Endothelial cell (in vitro differentiated cells): ENCODE measurements around the gene B3GNT9. TPM values are rescaled to one million over a fixed set of nuclear protein-coding genes. Genes with fewer than 3 reads are reported as not detected.

Experiments used
- DNase-seq: peaks from one replicate; pipeline ENCODE4 v3.0.0; 2021; ENCODE audit warnings: low spot score
- H3K27ac Mint-ChIP-seq: one replicate; pipeline ENCODE4 v1.8.0; 2021; ENCODE audit warnings: mixed read lengths, inconsistent platforms; ENCODE audit not compliant: unreplicated experiment
- H3K27me3 Mint-ChIP-seq: one replicate; pipeline ENCODE4 v1.8.0; 2021; ENCODE audit warnings: mild to moderate bottlenecking, moderate library complexity, mixed read lengths, inconsistent platforms; ENCODE audit not compliant: unreplicated experiment
- H3K36me3 Mint-ChIP-seq: one replicate; pipeline ENCODE4 v1.8.0; 2021; ENCODE audit warnings: mild to moderate bottlenecking, low read depth, mixed read lengths, inconsistent platforms; ENCODE audit not compliant: unreplicated experiment
- H3K4me1 Mint-ChIP-seq: one replicate; pipeline ENCODE4 v1.8.0; 2021; ENCODE audit warnings: mild to moderate bottlenecking, mixed read lengths, inconsistent platforms; ENCODE audit not compliant: unreplicated experiment
- H3K4me3 Mint-ChIP-seq: one replicate; pipeline ENCODE4 v1.8.0; 2021; ENCODE audit warnings: mild to moderate bottlenecking, mixed read lengths, inconsistent platforms; ENCODE audit not compliant: unreplicated experiment
- H3K9me3 Mint-ChIP-seq: one replicate; pipeline ENCODE4 v1.8.0; 2021; ENCODE audit warnings: mixed read lengths, inconsistent platforms; ENCODE audit not compliant: unreplicated experiment
- total RNA-seq: library from RNA; stranded (reverse); fragmentation: NEBNext Ultra II Directional; extraction: Animal tissue kit (Norgen Biotek cat#: 25700); gene quantifications from one replicate; pipeline ENCODE4 v1.2.1, GENCODE V29; 2021; ENCODE audit not compliant: unreplicated experiment
- TF ChIP-seq, protein P1 (sequence below): fragments of 200-600 bp; sonication (generic); IDR thresholded peaks from one replicate; pipeline ENCODE4 v1.5.0; 2021; ENCODE audit warnings: antibody characterized with exemption; ENCODE audit not compliant: unreplicated experiment

Gene B3GNT9
- total RNA-seq, 1 donor from 2014 or later = 1.5 TPM

GRCh38 chr16:67173808-67174705 lies 23.3 kb upstream of the B3GNT9 start:
- peaks cover 23% of the 10 kb centered on the region for H3K36me3 Mint-ChIP-seq
- peak overlapping the region; percentile 80 for H3K27ac Mint-ChIP-seq
- TF ChIP-seq, protein P1, sequence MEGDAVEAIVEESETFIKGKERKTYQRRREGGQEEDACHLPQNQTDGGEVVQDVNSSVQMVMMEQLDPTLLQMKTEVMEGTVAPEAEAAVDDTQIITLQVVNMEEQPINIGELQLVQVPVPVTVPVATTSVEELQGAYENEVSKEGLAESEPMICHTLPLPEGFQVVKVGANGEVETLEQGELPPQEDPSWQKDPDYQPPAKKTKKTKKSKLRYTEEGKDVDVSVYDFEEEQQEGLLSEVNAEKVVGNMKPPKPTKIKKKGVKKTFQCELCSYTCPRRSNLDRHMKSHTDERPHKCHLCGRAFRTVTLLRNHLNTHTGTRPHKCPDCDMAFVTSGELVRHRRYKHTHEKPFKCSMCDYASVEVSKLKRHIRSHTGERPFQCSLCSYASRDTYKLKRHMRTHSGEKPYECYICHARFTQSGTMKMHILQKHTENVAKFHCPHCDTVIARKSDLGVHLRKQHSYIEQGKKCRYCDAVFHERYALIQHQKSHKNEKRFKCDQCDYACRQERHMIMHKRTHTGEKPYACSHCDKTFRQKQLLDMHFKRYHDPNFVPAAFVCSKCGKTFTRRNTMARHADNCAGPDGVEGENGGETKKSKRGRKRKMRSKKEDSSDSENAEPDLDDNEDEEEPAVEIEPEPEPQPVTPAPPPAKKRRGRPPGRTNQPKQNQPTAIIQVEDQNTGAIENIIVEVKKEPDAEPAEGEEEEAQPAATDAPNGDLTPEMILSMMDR = peak; percentile 25
- peak overlapping the region; percentile 88 for H3K4me3 Mint-ChIP-seq
- H3K9me3 Mint-ChIP-seq = no peaks in the 10 kb centered on the region
- peak; percentile 70 for DNase-seq
- H3K4me1 Mint-ChIP-seq = peaks cover 28% of the 10 kb centered on the region
- H3K27me3 Mint-ChIP-seq = peaks cover 46% of the 10 kb centered on the region

- Mint-ChIP-seq H3K36me3 (peaks cover 20% of the 10 kb centered on the region), H3K9me3 (no peaks in the 10 kb centered on the region), H3K4me1 (peaks cover 24% of the 10 kb centered on the region), H3K27ac (peak overlapping the region; percentile 80), H3K27me3 (peaks cover 51% of the 10 kb centered on the region), H3K4me3 (peak overlapping the region; percentile 88)
- DNase-seq = no peak
- TF ChIP-seq, protein P1 = no peak
Measured at GRCh38 chr16:67173323-67173722, 22.5 kb upstream of the B3GNT9 start.

DNA sequence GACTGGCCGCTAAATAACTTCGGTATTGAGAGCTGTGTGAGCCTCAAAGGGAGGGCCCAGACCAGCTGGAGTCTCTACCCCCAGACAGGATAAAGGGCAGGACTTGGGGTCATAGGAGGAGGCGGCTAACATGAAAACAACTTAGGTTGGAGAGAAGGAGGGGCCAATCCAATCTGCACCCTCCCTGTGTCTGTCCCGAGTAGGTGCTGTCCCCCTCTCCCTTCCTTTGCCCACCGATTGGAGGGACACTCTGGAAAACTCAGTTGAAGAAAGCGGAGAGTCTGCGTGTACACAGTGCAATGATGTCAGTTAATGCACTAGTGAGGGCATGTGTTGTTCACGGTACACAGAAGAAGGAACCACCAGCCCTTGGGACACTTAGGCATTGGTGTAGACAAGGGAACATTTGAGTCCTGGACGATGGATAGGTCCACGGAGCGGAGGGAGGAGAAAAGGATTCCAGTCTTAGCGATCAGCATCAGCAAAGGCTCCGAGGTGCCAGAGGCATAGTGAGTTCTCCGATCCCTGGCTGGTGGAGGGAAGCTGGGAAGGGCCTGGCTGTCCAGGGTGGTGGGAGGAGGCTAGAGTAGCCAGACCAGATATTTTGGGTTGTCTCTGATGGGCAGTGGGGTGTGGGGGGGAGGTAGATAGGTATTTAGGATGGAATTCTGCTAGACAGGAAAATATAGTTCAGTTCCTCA lies 20.3 kb upstream of the B3GNT9 start:
- H3K27ac Mint-ChIP-seq = no peak overlapping the region
- no peaks in the 10 kb centered on the region for H3K9me3 Mint-ChIP-seq
- H3K4me1 Mint-ChIP-seq = peaks cover 24% of the 10 kb centered on the region
- no peak for DNase-seq
- H3K27me3 Mint-ChIP-seq = peaks cover 54% of the 10 kb centered on the region
- TF ChIP-seq, protein P1 = no peak
- H3K4me3 Mint-ChIP-seq = peak overlapping the region; percentile 47
- H3K36me3 Mint-ChIP-seq = peaks cover 6% of the 10 kb centered on the region

GRCh38 chr16:67170168-67170948 lies 19.6 kb upstream of the B3GNT9 start, which contains the start of gene NOL3:
NOL3 (plus strand) TSS chr16:67170538.
- no peak within 1 kb of the TSS for H3K27ac Mint-ChIP-seq

More at GRCh38 chr16:67170168-67170948, 19.6 kb upstream of the B3GNT9 start, which contains the start of gene NOL3:
- H3K9me3 Mint-ChIP-seq = no peaks in the 10 kb centered on the region
- peaks cover 24% of the 10 kb centered on the region for H3K4me1 Mint-ChIP-seq
- H3K36me3 Mint-ChIP-seq = peaks cover 3% of the 10 kb centered on the region
- TF ChIP-seq, protein P1 = no peak
- H3K4me3 Mint-ChIP-seq = peak within 1 kb of the TSS; percentile 82
- peaks cover 49% of the 10 kb centered on the region for H3K27me3 Mint-ChIP-seq
- no peak for DNase-seq
